ENCODE data around the gene MRPS22.
"Not testable (repeated sequence)": the region's sequence is repeated elsewhere in the genome, so short reads cannot be mapped to it uniquely, and the experiment has no call there.

The MRPS22 gene

DNA sequence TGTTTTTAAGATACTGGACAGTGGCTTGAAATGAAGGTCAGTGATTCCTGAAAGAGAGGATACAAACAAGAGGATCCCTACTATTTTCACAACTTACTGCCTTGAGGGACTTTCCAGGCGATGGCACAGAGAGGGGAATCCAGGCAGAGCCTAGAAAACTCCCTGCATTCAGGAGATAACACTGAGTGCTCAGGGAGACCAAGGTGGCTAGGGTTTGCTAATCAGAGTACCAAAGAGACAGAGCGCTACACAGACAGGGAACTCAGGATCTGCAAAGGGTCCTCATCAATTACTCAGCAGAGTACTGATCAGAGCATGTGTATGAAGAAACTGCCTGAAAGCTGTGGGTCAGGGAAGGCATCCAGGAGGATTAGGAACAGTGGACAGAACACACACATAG lies 11.7 kb upstream of the MRPS22 start:
- no peak for DNase-seq (ENCODE audit: low read depth)
- TF ChIP-seq, protein P1, sequence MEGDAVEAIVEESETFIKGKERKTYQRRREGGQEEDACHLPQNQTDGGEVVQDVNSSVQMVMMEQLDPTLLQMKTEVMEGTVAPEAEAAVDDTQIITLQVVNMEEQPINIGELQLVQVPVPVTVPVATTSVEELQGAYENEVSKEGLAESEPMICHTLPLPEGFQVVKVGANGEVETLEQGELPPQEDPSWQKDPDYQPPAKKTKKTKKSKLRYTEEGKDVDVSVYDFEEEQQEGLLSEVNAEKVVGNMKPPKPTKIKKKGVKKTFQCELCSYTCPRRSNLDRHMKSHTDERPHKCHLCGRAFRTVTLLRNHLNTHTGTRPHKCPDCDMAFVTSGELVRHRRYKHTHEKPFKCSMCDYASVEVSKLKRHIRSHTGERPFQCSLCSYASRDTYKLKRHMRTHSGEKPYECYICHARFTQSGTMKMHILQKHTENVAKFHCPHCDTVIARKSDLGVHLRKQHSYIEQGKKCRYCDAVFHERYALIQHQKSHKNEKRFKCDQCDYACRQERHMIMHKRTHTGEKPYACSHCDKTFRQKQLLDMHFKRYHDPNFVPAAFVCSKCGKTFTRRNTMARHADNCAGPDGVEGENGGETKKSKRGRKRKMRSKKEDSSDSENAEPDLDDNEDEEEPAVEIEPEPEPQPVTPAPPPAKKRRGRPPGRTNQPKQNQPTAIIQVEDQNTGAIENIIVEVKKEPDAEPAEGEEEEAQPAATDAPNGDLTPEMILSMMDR (IDR thresholded peaks at IDR 0.05; ENCODE audit: low read depth, low read length, missing control alignments), result no peak
- H3K4me3 ChIP-seq (ENCODE audit: low read depth, low read length), result no peak overlapping the region

DNA sequence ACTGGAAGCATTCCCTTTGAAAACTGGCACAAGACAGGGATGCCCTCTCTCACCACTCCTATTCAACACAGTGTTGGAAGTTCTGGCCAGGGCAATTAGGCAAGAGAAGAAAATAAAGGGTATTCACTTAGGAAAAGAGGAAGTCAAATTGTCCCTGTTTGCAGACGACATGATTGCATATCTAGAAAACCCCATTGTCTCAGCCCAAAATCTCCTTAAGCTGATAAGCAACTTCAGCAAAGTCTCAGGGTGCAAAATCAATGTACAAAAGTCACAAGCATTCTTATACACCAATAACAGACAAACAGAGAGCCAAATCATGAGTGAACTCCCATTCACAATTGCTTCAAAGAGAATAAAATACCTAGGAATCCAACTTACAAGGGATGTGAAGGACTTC lies 9.1 kb upstream of the MRPS22 start:
- not testable (repeated sequence) for H3K4me3 ChIP-seq (ENCODE audit: low read depth, low read length); DNase-seq (ENCODE audit: low read depth)

DNA sequence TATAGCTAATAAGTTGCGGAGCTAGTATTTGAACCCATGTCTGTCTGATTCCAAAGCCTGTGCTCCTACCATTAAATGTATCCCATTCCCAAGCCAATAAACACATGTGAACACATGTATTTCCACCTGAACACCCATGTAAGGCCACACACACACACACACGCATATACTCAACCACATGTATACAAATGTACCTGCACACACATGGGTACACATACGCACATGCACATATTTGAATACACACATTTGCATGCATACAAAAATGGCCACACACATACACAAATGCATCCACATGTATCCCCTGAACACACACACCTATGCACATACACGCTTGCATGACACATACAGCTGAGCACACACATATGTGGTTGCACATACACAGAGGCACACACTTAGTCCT lies 5.4 kb upstream of the MRPS22 start:
- TF ChIP-seq, protein P1 (IDR thresholded peaks at IDR 0.05; ENCODE audit: low read depth, low read length, missing control alignments), result no peak
- DNase-seq (ENCODE audit: low read depth), result no peak
- no peak overlapping the region for H3K4me3 ChIP-seq (ENCODE audit: low read depth, low read length)

DNA sequence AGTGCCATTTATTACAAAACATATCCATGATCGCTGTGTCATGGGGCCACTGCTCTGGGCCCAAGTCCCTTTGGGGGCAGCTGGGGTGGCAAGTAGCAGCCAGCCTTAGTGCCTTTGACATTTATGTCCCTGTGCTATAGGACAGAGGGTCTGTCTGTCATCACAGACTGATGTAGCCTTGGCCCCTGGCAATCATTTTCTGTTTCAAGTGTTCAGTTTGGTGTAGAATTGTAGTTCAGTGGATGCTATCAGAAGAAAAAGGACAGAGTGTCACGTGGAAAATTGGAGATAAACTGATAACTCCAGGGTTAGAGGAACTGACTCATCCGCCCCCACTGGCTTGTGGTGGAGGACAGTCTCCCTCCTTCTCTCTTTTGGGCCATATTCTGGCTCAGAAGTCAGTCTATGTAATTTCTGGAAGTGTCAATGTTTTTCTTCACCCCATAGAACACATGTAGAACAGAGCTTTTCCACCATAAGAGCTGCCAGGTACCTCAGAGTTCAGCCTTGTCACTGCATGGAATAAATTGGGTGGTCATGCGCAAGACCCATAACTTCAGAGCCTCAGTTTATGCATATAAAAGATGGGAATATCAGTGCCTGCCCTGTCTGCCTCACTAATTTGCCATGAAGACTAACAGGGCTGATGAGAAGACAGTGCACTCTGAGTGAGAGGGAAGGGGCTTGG lies 4.5 kb upstream of the MRPS22 start:
- TF ChIP-seq, protein P1 (IDR thresholded peaks at IDR 0.05; ENCODE audit: low read depth, low read length, missing control alignments), result no peak
- H3K4me3 ChIP-seq (ENCODE audit: low read depth, low read length), result no peak overlapping the region
- DNase-seq (ENCODE audit: low read depth), result no peak

DNA sequence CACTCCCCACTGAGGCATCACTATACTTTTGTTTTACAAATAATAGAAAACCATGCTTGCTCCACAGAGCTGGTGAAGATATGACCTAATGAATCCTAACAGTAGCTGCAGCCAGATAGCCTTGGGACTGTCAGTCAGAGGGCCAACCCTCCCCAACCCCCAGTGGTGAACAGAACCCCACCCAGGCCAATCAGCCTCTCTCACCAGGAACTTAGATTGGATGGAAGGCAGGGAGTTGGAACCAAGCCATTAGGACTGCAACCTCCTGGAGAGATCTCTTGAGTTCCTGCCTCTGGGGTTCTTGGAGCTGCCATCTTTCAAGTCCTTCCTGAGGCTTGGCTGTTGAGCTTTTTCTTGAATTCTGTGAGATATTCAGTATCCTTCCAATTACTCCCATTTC lies 3.0 kb upstream of the MRPS22 start:
- H3K4me3 ChIP-seq (ENCODE audit: low read depth, low read length), result no peak overlapping the region
- TF ChIP-seq, protein P1 (IDR thresholded peaks at IDR 0.05; ENCODE audit: low read depth, low read length, missing control alignments), result no peak
- DNase-seq (ENCODE audit: low read depth), result no peak

DNA sequence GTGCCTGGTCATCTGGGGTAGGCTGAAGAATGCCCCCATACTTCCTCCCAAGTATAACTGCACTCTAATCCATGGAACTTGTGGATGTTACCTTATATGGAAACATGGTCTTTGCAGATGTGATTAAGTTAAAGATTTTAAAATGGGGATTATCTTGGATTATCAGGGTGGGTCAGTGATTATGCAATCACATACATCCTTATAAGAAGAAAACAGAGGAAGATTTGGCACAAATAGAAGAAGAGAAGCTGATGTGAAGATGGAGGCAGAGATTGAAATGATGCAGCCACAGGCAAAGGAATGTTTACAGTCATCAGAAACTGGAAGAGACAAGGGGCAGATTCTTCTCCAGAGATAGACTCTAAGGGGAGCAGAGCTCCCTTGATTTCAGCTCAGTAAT lies 1.8 kb upstream of the MRPS22 start:
- H3K4me3 ChIP-seq (ENCODE audit: low read depth, low read length), result no peak overlapping the region
- no peak for DNase-seq (ENCODE audit: low read depth)
- TF ChIP-seq, protein P1 (IDR thresholded peaks at IDR 0.05; ENCODE audit: low read depth, low read length, missing control alignments), result no peak

DNA sequence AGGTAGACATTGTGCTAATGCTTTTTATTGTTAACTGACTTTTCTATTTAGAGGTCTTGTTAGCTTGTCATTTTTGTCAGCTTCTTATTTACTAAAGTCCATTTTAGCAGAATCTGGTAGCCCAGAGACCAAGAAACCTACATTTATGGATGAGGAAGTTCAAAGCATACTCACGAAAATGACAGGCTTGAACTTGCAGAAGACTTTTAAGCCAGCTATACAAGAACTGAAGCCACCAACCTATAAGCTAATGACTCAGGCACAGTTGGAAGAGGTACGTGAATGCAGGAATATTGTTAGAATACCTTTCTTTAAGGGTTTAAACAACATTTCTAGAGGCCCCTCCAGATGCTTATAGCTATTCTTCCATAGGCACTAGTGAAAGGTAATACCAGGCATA lies 3.0 kb downstream of the MRPS22 start:
- TF ChIP-seq, protein P1 (IDR thresholded peaks at IDR 0.05; ENCODE audit: low read depth, low read length, missing control alignments), result no peak
- H3K4me3 ChIP-seq (ENCODE audit: low read depth, low read length), result no peak overlapping the region
- no peak for DNase-seq (ENCODE audit: low read depth)

All from GM12864 (cell line).